Measurements from ENCODE around the gene AP3S2.

DNA sequence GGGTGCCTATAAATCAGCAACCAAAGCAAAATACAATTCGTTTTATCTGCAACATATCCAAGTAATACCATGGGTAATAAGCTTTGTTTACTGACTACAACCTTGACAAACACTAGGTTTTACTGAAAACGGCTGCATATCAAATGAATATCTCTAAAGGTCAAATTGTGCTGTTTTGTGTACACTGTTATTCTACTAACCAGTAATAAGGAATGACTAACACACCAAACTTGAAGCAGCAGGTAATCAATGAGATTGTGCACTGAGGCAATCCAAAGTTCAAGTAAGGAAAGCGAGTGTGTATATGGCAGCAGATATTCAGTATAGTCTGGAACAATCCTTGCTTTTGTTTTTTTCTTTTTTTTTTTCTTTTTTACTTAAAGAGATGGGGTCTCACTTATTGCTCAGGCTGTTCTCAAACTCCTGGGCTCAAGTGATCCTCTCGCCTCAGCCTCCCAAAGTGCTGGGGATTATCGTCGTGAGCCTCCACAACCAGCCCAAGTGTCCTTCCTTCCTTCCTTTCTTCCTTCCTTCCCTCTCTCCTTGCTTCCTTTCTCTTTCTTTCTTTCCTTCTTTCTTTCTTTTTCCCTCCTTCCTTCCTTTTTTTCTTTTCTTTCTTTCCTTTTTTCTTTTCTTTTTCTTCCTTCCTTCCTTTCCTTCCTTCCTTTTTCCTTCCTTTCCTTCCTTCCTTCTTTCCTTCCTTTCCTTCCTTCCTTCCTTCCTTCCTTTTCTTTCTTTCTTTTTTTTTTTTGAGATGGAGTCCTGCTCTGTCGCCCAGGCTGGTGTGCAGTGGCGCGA lies 34.9 kb downstream of the AP3S2 start:
- TF ChIP-seq, protein P1, sequence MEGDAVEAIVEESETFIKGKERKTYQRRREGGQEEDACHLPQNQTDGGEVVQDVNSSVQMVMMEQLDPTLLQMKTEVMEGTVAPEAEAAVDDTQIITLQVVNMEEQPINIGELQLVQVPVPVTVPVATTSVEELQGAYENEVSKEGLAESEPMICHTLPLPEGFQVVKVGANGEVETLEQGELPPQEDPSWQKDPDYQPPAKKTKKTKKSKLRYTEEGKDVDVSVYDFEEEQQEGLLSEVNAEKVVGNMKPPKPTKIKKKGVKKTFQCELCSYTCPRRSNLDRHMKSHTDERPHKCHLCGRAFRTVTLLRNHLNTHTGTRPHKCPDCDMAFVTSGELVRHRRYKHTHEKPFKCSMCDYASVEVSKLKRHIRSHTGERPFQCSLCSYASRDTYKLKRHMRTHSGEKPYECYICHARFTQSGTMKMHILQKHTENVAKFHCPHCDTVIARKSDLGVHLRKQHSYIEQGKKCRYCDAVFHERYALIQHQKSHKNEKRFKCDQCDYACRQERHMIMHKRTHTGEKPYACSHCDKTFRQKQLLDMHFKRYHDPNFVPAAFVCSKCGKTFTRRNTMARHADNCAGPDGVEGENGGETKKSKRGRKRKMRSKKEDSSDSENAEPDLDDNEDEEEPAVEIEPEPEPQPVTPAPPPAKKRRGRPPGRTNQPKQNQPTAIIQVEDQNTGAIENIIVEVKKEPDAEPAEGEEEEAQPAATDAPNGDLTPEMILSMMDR (IDR thresholded peaks at IDR 0.05) = no peak
- no peak for TF ChIP-seq POLR2A (IDR thresholded peaks at IDR 0.05)
